GM18526 (cell line): Measurements from ENCODE around the gene AGPAT3.

Experiments used
- POLR2A ChIP-seq: IDR thresholded peaks from 3 replicates; pipeline ENCODE4 v1.6.1; 2011; ENCODE audit not compliant: insufficient read length; ENCODE audit errors: extremely low read depth

AGPAT3 gene

DNA sequence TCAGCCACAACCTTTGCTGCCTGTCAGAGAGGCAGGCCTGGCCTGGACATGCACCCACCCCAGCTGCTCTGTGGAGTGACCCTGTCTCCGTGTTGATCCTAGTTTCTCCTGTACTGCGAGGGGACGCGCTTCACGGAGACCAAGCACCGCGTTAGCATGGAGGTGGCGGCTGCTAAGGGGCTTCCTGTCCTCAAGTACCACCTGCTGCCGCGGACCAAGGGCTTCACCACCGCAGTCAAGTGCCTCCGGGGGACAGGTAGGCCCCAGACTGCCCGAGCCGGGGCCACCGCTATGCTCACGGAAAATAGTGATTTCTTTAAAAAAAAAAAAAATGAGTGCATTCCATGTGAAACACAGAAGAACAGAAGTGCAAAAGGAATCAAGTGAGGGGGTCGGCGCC is 105.5 kb downstream of the AGPAT3 start:
- TF ChIP-seq POLR2A: no peak

DNA sequence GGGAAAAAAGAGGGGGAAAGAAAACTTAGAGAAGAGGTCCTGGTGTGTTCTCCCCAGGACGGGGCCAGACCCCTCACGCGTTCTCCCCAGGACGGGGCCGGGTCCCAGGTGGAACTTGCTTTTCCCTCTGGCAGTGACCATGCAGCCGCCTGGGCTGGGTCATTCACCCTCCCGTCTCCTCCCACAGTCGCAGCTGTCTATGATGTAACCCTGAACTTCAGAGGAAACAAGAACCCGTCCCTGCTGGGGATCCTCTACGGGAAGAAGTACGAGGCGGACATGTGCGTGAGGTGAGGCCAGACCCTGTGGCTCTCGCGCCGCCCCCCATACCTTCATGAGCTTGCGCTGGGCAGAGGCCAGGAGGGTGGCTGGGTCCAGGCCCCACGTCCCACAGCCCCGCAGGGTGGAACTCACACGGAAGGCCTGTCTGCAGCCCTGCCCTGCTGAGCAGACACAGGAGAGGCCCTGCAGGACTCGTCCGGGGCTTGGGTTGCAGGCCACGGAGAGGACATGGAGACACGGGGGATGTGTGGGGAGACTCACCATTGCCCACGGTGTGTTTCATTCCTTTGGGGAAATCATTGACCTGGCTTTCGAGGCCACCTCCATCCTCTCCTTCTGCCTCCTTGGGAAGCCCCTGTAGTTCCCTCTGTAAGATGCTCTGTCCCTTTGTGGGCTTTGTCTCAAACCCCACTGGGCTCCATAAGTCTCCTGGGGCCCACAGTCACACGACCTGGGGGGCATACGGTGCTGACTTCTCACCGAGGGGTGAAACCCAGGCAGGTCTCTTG is 106.4 kb downstream of the AGPAT3 start:
- TF ChIP-seq POLR2A: no peak

DNA sequence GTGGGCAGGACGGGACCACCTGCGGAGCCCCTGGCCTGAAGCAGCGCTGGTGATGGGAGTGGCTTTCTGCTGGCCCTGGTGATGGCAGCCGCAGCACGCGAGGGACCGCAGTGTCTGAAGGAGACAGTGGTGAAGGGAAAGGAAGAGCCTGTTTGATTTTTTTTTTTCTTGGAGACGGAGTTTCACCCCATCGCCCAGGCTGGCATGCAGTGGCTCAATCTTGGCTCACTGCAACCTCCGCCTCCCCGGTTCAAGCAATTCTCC is 106.9 kb downstream of the AGPAT3 start:
- no peak for TF ChIP-seq POLR2A

DNA sequence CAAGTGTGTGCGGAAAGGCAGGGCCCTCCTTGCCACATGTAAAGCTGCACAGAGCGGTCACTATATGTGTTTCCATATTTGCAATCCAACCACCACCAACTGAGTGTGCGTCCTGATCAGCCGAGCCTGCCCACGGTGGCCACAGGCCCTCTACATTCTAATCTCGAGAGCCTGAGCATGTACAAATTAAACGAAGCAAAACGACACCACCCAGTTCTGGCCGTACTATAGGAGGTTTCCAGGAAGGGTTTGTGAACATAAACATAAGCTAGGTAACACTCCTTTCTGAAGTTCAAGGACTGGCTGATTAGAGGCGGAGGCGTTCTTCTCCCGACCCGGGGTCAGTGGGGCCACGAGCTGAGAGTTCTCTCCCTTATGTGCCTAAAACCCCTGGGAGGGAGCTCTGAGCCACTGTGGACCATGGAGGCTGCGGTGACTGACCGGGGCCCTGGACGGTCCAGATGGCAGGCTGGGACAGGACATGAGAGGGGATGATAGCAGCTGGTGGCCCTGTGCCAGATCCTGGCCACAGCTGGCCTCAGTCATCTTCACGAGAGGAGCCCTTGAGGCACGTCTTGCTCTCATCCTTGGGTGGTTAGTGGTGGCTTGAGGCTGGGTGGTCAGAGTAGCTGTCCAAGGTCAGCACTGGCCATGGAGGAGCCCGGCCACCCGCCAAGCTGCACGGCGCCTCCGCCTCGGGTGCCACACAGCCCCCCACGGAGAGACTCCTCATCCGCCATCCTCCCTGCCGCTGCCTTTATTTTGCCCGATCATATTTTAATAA is 108.0 kb downstream of the AGPAT3 start:
- TF ChIP-seq POLR2A: no peak

DNA sequence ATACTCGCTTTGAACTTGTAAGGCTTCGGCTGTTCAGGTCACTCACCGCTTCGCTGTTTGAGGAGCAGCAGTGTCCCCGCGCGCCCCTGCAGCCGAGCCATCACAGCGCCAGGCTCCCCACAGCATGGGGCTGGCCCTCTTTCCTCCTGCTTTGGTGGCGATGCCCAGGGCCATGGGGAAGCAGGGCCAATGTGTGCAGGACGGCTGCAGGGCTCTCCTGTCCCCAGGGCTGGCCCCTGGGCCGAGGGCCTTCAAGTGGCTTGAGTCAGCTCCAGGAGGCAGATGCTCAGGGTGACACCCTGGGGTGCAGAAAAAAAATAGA is 108.6 kb downstream of the AGPAT3 start:
- no peak for TF ChIP-seq POLR2A

DNA sequence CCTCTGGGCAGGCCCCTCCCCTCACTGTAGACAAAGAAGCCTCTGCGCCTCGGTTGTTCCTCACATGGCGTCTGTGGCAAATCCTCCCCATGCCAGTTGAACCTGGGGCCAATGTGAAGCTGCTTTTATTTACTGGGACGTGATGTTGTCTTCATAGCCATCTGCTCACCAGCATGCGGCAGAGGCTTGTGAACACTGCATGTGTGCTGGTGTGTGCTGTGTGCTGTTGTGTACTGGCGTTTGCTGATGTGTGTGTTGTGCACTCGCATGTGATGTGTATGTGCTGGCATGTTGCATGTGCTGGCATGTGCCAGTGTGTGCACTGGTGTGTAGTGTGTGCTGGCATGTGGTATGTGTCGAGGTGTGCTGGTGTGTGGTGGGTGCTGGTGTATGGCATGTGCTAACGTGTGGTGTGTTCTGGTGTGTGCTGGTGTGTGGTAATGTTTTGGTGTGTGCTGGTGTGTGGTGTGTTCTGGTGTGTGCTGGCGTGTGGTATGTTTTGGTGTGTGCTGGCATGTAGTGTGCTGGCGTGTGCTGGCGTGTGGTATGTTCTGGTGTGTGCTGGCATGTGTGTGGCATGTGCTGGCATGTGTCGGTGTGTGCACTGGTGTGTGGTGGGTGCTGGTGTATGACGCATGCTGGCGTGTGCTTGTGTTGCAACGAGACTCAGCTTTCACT is 109.9 kb downstream of the AGPAT3 start:
- TF ChIP-seq POLR2A: no peak

DNA sequence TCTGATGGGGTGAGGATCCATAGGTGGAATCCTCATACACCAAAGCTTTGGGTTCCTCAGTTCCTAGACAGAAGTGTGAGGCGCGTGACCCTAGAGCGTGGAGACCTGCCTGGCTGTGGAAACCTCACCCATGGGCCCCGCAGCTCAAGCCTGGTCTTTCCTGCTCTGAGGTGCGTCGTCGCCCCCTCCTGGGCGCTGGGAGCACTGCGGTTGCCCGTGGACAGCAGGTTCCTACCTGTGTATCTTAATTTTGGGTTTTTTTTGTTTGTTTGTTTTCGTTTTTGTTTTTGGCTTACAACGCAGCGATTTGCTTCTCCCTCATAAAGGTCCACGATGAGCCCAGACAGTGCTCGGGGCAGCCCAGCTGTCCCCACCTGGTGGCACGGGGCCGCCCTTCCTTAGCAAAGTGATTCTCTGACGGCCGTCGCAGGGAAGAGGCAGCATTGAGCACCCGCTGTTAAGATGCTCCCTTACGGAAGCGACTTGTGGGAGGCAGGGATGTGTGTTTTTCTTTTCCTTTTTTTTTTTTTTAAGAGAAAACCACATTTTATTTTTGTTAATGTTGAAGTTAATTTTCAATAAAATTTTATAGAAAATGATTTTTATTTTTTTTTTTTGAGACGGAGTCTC is 110.6 kb downstream of the AGPAT3 start:
- no peak for TF ChIP-seq POLR2A

DNA sequence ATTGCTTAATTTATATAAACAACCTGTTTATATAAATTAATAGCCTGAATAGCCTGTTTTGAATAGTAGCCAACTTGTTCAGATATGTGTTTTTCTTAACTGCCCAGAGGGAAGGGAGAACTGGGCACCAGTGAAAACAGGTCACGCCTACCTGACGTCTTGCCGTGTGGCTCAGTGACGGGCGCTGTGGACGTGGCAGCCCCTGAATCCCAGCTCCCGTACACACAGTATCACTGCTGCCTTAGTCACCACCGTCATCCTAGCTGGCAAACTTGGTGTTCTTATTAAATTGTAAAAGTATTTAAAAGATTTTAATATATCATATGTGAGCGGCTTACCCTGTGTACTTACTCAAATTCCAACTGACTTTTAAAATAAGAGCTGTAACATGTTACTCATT is 111.6 kb downstream of the AGPAT3 start:
- TF ChIP-seq POLR2A: no peak

DNA sequence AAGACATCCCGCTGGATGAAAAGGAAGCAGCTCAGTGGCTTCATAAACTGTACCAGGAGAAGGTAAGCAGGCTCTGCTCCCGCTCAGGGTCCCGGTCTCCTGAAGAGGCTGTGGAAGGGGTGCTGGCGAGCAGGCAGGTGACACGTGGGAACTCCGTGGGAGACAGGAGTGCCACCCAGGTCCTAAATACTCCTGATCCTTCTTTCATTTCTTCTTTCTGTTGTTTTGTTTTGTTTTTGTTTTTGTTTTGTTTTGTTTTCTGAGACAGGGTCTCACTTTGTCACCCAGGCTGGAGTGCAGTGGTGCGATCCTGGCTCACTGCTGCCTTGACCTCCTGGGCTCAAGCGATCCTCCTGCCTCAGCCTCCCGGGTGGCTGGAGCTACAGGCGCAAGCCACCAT is 113.0 kb downstream of the AGPAT3 start:
- TF ChIP-seq POLR2A: no peak

DNA sequence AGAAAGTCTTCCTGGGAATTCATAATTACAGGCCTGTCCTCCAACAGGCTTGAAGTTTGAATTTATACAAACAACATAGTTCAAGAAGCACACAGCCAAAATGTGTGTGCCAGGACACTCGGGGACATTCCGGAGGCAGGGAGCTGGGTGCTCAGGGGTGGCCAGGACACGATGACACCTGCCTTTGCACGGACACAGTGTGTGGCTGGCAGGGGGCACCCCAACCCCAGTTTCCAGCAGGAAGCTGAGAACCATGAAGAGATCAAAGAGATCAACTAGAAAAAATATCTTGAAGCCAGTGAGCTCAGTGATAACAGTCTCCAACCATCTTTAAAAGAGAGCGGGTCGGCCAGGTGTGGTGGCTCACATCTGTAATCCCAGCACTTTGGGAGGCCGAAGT is 114.6 kb downstream of the AGPAT3 start:
- no peak for TF ChIP-seq POLR2A

DNA sequence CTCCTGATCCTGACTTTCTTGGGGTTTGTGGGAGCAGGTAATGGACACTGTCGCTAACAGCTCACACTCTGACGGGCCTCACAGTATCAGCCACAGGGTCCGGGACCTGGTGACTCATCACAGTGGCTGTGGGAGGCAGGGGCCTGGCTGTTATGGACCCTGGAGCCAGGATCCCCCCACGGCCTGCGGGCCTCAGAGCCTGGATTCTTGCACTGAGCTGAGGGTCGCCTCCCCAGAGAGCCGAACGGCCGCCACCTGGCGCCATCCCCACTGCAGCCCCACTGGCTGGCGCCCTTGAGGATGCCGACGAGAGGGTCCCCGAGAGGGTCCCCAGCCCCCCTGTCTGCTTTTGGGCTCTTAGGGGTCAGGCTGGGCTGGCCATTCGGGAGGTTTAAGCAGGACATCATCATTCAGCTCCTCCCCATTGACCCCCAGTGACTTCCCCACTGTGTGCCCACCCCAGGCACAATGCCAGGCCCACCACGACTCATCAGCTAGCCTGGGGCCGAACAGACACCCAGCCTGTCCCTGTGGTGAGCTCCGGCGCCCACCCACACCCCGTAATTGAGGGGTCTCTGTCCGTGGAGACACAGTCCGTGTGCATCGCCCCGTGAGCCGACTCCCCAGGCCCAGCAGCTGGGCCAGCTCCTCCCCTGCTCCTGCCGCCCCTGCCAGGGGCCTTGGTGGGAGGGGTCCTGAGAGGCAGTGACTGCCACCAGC is 116.3 kb downstream of the AGPAT3 start:
- TF ChIP-seq POLR2A: no peak

DNA sequence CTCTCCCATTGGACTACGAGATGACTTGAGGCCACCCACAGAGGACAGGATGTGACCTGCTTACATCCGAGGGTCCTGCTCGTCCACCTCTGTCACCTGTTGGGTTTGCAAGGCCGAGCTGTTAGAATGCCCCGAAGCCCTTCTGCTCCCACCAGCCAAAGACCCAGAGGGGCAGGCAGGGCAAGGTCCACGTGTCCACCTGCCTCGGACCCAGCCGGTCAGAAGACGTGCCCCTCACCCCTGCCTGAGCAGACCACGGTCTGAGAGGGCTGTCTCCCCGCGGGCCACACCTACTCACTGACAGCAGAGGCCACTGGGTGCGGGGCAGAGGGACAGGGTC is 116.8 kb downstream of the AGPAT3 start:
- no peak for TF ChIP-seq POLR2A

DNA sequence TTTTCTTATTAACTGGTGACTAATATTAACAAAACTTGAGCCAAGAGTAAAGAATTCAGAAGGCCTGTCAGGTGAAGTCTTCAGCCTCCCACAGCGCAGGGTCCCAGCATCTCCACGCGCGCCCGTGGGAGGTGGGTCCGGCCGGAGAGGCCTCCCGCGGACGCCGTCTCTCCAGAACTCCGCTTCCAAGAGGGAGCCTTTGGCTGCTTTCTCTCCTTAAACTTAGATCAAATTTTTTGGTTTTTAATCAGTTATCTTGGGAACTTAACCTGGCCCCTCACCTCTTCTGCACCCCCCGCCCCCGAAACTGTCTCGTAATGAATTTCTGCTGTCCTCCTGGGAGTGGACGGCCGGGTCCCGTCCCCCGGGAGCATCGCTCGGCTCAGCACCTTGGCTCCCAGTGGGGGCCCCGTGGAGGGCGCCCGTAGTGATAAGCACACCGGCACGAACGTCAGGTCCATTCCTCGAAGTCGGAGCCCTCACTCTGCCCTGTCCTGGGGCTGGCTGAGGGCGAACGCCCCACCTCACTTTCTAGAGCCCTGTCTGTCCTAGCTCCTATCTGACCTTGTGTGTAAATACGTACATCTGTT is 117.6 kb downstream of the AGPAT3 start:
- no peak for TF ChIP-seq POLR2A

DNA sequence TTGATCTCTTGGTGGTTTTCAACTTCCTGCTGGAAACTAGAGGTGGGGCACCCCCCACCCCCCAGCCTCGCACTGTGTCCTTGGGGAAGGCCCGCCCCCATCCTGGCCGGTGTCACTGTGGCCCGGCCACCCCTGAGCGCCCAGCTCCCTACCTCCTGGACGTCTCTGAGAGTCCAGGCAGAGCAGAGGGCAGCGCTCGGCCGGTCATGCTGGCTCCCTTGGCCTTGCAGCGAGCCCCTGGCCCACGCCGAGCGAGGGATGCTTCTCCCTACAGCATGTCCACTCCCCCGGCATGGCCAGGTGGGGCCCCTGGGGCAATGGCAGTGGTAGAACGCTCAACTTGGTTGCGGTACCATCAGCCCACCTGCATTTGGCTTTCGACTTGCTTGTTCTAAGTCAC is 118.4 kb downstream of the AGPAT3 start:
- TF ChIP-seq POLR2A: no peak

DNA sequence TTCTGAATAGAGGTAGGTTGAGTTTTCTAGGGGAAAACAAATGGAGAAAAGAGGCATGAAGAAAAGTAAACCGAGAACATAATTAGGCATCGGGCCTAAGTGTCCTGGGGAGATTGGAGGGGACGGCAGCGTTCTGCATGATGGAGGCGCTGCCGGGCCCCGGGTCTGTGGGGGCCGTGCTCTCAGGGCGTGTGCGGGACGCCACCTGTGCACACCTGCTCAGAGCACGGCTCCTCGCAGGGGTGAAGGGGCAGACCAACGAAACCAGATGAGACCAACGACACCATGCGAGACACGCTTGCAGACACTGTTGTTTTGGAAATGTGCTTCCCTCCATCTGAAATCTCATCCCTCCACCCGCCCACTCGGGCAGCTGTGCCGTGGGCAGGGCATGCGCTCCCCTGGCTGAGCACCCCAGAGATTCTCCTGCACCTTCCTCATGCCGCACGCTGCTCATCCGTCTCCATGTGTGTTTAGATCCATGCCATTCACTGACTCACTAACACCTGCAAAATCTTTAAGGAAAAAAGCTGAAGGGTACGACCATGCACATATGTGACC is 118.9 kb downstream of the AGPAT3 start:
- no peak for TF ChIP-seq POLR2A
